IPS-18c (cell line): ENCODE data around the gene KAZN.

ENCODE experiments used
- H3K4me3 ChIP-seq: 2 replicates; pipeline ENCODE4 v1.7.0; 2013; ENCODE audit warnings: low read depth, mild to moderate bottlenecking, low read length, moderate library complexity; ENCODE audit not compliant: insufficient read depth
- H3K9me3 ChIP-seq: one replicate; pipeline ENCODE4 v1.6.1; 2013; ENCODE audit warnings: mild to moderate bottlenecking, low read length, moderate library complexity; ENCODE audit not compliant: control insufficient read depth, insufficient read depth

Gene KAZN

GRCh38 chr1:15099441-15100120 lies 501.1 kb downstream of the KAZN start:
- H3K9me3 ChIP-seq: no peaks in the 10 kb centered on the region
- no peak overlapping the region; the same call in 1 of the 2 replicates for H3K4me3 ChIP-seq

- Histone ChIP-seq H3K4me3 (no peak overlapping the region), H3K9me3 (no peaks in the 10 kb centered on the region)
Measured at GRCh38 chr1:15100121-15100879, 501.8 kb downstream of the KAZN start.

GRCh38 chr1:15100880-15101760 lies 502.6 kb downstream of the KAZN start:
- Histone ChIP-seq H3K9me3 (no peaks in the 10 kb centered on the region), H3K4me3 (no peak overlapping the region)

GRCh38 chr1:15101801-15102200 lies 503.3 kb downstream of the KAZN start:
- Histone ChIP-seq H3K4me3 (no peak overlapping the region), H3K9me3 (no peaks in the 10 kb centered on the region)

- no peaks in the 10 kb centered on the region for H3K9me3 ChIP-seq
- H3K4me3 ChIP-seq: no peak overlapping the region
Measured at GRCh38 chr1:15102646-15103045, 504.2 kb downstream of the KAZN start.

DNA sequence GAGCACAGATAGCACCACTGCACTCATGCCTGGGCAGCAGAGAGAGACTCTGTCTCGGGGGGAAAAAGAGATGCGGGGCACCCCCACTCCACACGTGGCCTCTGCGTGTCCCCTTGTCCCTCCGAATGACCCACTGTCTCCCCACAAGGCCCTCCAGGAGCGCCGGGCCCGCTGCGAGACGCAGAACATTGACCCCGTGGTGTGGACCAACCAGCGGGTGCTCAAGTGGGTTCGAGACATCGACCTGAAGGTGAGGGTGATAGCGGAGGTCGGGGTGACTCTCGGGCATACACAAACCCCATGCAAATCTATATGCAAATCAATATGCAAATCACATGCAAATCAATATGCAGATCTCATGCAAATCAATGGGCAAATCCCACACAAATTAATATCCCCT lies 504.7 kb downstream of the KAZN start:
- H3K4me3 ChIP-seq: no peak overlapping the region; the same call in 1 of the 2 replicates

GRCh38 chr1:15103906-15104305 lies 505.4 kb downstream of the KAZN start:
- no peaks in the 10 kb centered on the region for H3K9me3 ChIP-seq
- H3K4me3 ChIP-seq: no peak overlapping the region

More for the DNA sequence above, 504.7 kb downstream of the KAZN start:
- no peaks in the 10 kb centered on the region for H3K9me3 ChIP-seq

- Histone ChIP-seq H3K9me3 (no peaks in the 10 kb centered on the region), H3K4me3 (no peak overlapping the region)
Measured at GRCh38 chr1:15104768-15105167, 506.3 kb downstream of the KAZN start.

DNA sequence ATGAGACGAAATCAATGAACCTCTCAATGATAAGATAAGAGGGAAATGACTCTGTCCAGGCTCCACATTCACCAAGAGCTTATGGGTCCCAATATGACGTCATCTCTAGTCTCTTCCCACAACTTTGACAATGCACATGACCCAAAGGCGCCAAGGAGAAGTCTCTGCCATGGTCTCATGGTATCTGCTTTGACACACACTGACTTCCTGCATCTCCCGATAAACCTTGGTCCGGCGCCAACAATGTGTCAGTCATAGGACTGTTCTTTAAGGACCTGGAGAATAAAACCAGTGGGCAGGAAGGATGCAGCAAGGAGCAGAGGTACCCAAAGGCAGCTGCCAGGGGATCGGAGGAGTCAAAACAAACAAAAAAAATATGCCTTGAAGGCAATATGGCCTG lies 508.1 kb downstream of the KAZN start:
- no peaks in the 10 kb centered on the region for H3K9me3 ChIP-seq
- no peak overlapping the region for H3K4me3 ChIP-seq

- no peaks in the 10 kb centered on the region for H3K9me3 ChIP-seq
- H3K4me3 ChIP-seq: no peak overlapping the region
Measured at GRCh38 chr1:15107058-15107687, 508.7 kb downstream of the KAZN start.

GRCh38 chr1:15107911-15108310 lies 509.4 kb downstream of the KAZN start:
- no peak overlapping the region for H3K4me3 ChIP-seq
- no peaks in the 10 kb centered on the region for H3K9me3 ChIP-seq

DNA sequence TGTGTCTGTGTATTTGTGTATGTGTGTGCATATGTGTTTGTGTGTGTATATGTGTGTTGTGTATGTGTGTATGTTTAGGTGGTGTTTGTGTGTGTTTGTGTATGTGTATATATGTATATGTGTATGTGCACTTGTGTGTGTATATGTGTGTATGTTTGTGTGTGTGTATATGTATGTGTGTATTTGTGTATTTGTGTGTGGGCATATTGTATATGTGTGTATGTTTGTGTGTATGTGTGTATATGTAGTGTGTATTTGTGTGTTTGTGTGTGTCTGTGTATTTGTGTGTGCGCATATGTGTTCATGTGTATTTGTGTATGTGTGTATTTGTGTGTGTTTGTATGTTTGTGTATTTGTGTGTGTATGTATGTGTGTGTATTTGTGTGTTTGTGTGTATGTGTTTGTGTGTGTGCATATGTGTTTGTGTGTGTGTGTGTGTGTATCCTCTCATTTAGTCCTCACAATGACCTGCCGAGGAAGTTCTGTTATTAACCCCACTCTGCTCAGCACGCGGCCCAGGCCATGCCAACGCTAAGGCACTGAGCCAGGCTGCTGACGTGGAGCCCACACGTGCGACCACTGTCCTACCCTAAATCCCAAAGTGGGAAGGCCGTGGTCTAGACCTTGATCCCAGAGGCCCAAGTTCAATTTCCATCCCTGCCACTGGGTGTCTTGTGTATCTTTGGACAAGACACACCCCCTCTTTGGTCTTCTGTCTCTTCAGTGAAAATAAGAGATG lies 511.8 kb downstream of the KAZN start:
- no peaks in the 10 kb centered on the region for H3K9me3 ChIP-seq
- no peak overlapping the region for H3K4me3 ChIP-seq

- Histone ChIP-seq H3K9me3 (no peaks in the 10 kb centered on the region), H3K4me3 (no peak overlapping the region)
Measured at GRCh38 chr1:15110867-15111230, 512.4 kb downstream of the KAZN start.

DNA sequence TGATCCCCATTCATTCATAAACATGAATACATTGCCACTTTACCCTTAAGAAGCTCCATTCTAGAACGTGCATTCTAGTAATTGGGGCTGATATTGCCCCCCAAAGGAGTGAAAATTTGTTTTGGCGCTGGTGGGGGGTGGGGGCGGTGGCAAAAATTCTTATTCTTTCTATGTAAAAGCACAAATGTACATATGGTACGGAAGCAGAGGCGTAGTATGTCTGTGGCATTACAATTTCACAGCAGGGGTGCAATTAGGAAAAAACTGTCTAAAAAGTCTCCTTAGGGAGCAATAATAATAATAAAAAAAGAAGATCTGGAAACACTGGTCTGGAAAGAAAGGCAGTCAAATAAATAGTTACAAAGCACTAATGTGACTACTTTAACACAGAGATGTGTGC lies 514.7 kb downstream of the KAZN start:
- H3K4me3 ChIP-seq: no peak overlapping the region
- H3K9me3 ChIP-seq: no peaks in the 10 kb centered on the region

DNA sequence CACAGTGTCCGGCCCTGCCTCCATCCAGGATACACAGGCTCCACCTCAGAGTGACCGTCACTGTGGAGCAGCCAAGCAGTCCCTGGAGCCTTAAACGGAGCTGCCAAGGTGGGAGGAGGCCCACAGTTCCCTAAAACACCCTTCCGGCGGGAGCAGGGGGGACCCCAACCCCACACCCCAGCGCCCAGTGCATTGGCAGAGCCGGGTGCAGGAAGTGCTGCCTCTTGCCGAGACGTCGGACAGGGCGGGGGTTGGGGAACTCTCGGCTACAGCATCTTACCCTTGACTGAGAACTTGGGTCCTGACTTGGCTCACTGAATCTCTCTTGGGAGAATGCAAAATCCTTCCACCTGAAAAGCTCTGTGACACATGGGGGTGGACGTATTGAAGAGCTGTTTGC lies 516.4 kb downstream of the KAZN start:
- Histone ChIP-seq H3K9me3 (no peaks in the 10 kb centered on the region), H3K4me3 (no peak overlapping the region)

- Histone ChIP-seq H3K4me3 (no peak overlapping the region), H3K9me3 (no peaks in the 10 kb centered on the region)
Measured at GRCh38 chr1:15115542-15116330, 517.3 kb downstream of the KAZN start.
